ENCODE data around the gene PNLIPRP2.

PNLIPRP2 gene

GRCh38 chr10:116665541-116666125, 44.9 kb downstream of the PNLIPRP2 start:
- no peaks in the 10 kb centered on the region for H3K79me2 ChIP-seq
- no peaks in the 10 kb centered on the region for H3K9me3 ChIP-seq (ENCODE audit: control insufficient read depth, low read length)
- H3K4me2 ChIP-seq (ENCODE audit: low read length): no peak overlapping the region
- H3K27ac ChIP-seq: no peak overlapping the region
- no peaks in the 10 kb centered on the region for H3K27me3 ChIP-seq (ENCODE audit: control insufficient read depth, insufficient read depth, low read length)
- H3K36me3 ChIP-seq (ENCODE audit: control insufficient read depth, insufficient read depth, low read length): no peaks in the 10 kb centered on the region
- TF ChIP-seq CTCF (IDR thresholded peaks at IDR 0.05): no peak
- H3K9ac ChIP-seq: no peak overlapping the region
- H3K4me3 ChIP-seq (ENCODE audit: low read depth, low read length): no peak overlapping the region
- no peaks in the 10 kb centered on the region for H3K4me1 ChIP-seq
- no peak overlapping the region for H2AFZ ChIP-seq

DNA sequence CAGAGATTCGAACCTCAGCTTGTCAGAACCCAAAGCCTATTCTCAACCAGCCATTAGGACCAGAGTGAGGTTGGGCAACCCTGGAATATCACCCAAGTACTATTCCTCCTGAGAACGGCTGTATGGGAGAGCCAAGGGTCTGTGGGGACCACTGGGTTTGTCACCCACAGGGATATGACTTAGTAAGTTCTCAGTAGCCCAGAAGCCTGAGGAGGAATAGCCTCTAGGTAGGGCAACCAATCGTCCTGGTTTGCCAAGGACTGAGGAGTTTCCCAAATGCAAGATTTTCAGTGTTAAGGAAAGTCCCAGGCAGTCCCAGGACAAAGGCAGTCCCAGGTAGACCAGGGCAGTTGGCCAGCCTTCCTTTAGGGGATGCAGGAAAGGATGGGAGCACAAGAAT, 46.7 kb downstream of the PNLIPRP2 start:
- H3K9me3 ChIP-seq (ENCODE audit: control insufficient read depth, low read length): no peaks in the 10 kb centered on the region

DNA sequence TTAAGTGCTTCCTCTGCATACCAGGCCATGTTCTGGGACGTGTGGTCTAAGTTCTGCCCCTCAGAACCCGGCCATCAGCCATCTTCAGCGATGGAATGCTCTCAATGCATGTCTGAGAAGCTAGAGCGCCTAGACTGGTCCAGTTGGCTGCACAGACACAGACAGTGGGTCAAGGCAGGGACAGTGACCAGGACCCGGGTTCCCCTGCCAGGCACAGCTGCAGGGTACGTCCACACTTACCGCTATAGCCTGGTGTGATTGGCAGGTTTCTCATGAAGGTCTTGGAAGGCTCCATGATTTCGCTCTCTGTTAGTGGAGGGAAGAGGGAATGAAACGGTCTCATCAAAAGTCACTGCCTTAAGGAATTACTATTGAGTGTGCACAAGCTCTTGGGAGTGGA, 47.3 kb downstream of the PNLIPRP2 start:
- no peak overlapping the region for H3K4me2 ChIP-seq (ENCODE audit: low read length)
- H3K36me3 ChIP-seq (ENCODE audit: control insufficient read depth, insufficient read depth, low read length): no peaks in the 10 kb centered on the region
- no peaks in the 10 kb centered on the region for H3K9me3 ChIP-seq (ENCODE audit: control insufficient read depth, low read length)
- no peak overlapping the region for H2AFZ ChIP-seq
- H3K9ac ChIP-seq: no peak overlapping the region
- peaks cover 12% of the 10 kb centered on the region for H3K4me1 ChIP-seq
- no peak overlapping the region for H3K27ac ChIP-seq
- H3K4me3 ChIP-seq (ENCODE audit: low read depth, low read length): no peak overlapping the region
- no peak for TF ChIP-seq CTCF (IDR thresholded peaks at IDR 0.05)
- H3K79me2 ChIP-seq: no peaks in the 10 kb centered on the region
- H3K27me3 ChIP-seq (ENCODE audit: control insufficient read depth, insufficient read depth, low read length): no peaks in the 10 kb centered on the region

More for the DNA sequence above, 46.7 kb downstream of the PNLIPRP2 start:
- Histone ChIP-seq H3K79me2 (no peaks in the 10 kb centered on the region), H2AFZ (no peak overlapping the region), H3K4me1 (peaks cover 12% of the 10 kb centered on the region), H3K36me3 (ENCODE audit: control insufficient read depth, insufficient read depth, low read length) (no peaks in the 10 kb centered on the region), H3K9ac (no peak overlapping the region), H3K27ac (no peak overlapping the region), H3K4me3 (ENCODE audit: low read depth, low read length) (no peak overlapping the region), H3K27me3 (ENCODE audit: control insufficient read depth, insufficient read depth, low read length) (no peaks in the 10 kb centered on the region), H3K4me2 (ENCODE audit: low read length) (no peak overlapping the region)
- no peak for TF ChIP-seq CTCF (IDR thresholded peaks at IDR 0.05)

DNA sequence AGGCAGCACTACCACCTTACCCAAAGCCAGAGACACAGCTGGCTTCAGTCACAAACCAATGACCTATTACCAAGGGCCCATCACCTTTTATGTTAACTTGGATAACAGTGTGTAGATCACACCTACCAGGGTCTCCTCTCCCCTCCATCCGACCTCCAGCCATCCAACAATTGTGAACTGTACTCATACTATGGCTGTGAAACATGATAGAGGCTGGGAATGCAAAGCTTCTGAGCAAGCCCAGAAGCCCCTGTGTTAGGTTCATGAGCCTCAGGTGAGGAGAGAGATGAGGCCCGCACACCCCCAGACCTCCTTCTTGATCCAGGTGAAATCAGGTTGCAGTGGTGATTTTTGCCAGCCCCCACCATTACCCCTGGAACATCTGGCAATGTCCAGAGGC, 47.7 kb downstream of the PNLIPRP2 start:
- Histone ChIP-seq H3K4me2 (ENCODE audit: low read length) (no peak overlapping the region), H3K27me3 (ENCODE audit: control insufficient read depth, insufficient read depth, low read length) (no peaks in the 10 kb centered on the region), H3K27ac (no peak overlapping the region), H3K4me3 (ENCODE audit: low read depth, low read length) (no peak overlapping the region), H3K9me3 (ENCODE audit: control insufficient read depth, low read length) (no peaks in the 10 kb centered on the region), H3K4me1 (peaks cover 12% of the 10 kb centered on the region), H2AFZ (no peak overlapping the region), H3K9ac (no peak overlapping the region), H3K79me2 (no peaks in the 10 kb centered on the region), H3K36me3 (ENCODE audit: control insufficient read depth, insufficient read depth, low read length) (no peaks in the 10 kb centered on the region)
- no peak for TF ChIP-seq CTCF (IDR thresholded peaks at IDR 0.05)

GRCh38 chr10:116669080-116669479, 48.3 kb downstream of the PNLIPRP2 start:
- H3K4me1 ChIP-seq: peaks cover 12% of the 10 kb centered on the region
- no peak for TF ChIP-seq CTCF (IDR thresholded peaks at IDR 0.05)
- no peaks in the 10 kb centered on the region for H3K9me3 ChIP-seq (ENCODE audit: control insufficient read depth, low read length)
- H3K4me2 ChIP-seq (ENCODE audit: low read length): no peak overlapping the region
- H3K36me3 ChIP-seq (ENCODE audit: control insufficient read depth, insufficient read depth, low read length): no peaks in the 10 kb centered on the region
- H3K27ac ChIP-seq: no peak overlapping the region
- H3K4me3 ChIP-seq (ENCODE audit: low read depth, low read length): no peak overlapping the region
- H3K79me2 ChIP-seq: no peaks in the 10 kb centered on the region
- no peak overlapping the region for H2AFZ ChIP-seq
- H3K27me3 ChIP-seq (ENCODE audit: control insufficient read depth, insufficient read depth, low read length): no peaks in the 10 kb centered on the region
- H3K9ac ChIP-seq: no peak overlapping the region

Measured in parathyroid adenoma (tissue), 2 donors.